Astrocyte (in vitro differentiated cells and primary cell): ENCODE measurements around the gene IGF1.

Experiments
- CTCF ChIP-seq: IDR thresholded peaks from 2 replicates; pipeline ENCODE4 v1.5.1; 2011; ENCODE audit warnings: low read depth, mild to moderate bottlenecking, inconsistent platforms, low read length, moderate library complexity; ENCODE audit not compliant: insufficient read depth
- EZH2 ChIP-seq: IDR thresholded peaks from 2 replicates; pipeline ENCODE4 v1.6.1; 2012; ENCODE audit warnings: mild to moderate bottlenecking, low read length, inconsistent platforms; ENCODE audit not compliant: insufficient read depth

GRCh38 chr12:102423462-102423861 lies 56.9 kb downstream of the IGF1 start:
- TF ChIP-seq CTCF (no peak), EZH2 (no peak)
